Activated gamma-delta T cell (primary cell): ENCODE data around the gene CCR7.

Experiments used
- DNase-seq: peaks from one replicate; lab custom pipeline; 2025; lab: John Stamatoyannopoulos, UW

CCR7 gene

DNA sequence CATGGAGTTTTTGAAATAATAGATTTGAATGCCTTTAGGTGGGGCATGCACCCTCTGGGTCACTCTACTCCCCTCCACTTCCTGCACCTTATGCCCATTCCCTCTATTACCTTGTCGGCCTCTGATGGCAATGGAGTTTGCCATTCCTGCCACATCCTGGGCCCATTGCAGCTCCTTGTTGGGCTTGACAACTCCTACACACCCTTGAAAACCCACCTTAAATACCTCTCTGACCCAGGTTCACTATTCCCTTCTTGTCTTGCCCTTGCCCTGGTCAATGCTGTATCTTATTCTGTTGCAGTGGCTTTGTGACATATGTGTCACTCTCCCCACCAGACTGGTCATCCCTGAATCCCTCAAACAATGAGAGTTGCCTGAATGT, 2.4 kb downstream of the CCR7 start:
- no peak for DNase-seq

DNA sequence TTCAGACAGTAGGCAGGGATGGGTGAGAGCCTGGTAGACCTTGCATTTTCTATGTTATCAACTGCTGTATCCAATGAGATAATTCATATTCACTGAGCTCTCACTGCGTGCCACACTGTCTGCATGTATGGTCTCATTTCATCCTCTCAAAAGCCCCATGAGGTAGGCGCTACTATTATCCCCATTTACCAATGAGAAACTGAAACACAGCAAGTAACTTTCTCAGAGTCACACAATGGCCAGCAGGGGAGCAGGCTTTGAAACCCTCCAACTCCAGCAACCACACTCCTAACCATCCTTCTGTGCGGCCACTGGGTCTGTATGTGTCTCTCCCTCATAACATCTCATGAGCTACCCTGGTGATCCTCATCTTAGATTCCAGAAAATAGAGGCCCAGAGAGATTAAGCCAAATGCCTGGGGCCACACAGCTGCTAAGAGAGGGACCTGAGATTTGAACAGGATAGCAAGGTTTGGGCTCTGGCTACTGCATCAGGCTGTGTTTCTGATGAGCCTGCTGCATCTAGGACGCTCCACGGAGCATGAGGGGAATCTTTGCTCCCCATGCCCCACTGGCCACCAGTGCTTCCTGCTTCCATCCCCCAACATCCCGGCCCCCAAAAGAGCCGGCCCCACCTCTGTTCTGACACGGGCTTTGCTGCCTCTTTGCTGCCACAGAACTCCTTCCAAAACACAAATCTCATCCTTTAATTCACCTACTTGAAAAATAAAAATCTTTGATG, 3.2 kb downstream of the CCR7 start:
- DNase-seq = no peak

DNA sequence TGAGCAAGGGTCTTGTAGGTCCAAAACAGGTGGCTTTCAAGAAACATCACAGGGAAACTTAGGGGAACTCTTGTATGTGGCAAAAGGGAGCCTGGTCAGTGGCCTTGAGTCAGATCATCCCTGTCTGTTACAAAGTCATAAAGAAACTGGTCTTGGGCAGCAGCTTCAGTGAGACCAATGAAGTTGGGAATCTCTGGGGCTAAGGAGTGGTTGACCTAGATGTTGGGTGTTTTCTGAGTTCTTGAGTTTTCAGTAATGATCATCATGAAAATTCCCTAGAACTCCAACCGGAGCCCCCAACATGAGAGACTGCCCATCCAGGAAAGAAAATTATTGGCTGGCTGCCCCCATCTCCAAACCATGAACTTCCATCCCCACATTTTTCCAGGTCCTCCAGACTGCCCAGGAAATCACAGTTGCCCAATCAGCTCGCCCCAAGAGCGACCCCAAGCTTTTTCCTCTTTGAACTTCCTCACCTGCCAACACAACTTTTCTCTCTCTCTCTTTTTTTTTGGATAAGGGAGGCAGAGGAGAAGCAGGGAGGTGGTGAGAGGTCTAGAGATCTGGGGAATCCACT, 3.9 kb downstream of the CCR7 start:
- DNase-seq = no peak

DNA sequence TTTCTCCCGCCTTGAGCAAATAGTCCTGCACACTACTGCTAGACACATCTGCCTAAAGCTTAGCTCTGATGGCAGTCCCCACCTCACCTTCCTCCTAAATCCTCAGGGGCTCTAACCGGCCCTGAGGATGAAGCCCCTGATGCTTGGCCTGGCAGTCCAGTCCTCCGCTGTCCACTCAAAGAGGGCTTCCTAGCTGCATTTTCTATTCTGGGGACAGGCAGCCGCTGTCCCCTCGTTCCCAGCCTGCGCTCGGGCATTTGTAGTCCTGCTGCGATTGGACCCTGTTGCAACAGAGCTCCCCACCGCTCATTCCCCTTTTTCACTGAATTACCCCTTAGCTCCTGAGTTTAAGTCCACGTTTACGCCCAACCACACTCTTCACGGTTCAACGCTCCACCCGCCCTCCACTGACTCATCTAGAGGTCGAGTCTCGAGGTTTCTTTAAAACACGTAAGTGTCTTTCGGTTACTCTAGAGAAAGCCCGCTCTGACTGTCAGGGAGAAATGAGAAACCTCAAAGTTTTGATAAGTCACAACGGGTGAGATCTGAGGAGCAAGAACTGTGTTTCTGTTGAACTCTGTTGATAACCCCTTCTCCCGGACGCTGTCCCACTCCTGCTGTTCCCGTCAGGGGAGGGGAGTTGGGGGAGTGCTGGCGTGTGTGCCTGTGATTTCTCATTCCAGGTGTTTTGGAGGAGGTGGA, 4.5 kb downstream of the CCR7 start:
- DNase-seq = no peak

- peak; percentile 46 for DNase-seq
Observed at GRCh38 chr17:40559954-40560591, 5.2 kb downstream of the CCR7 start.

- DNase-seq = no peak
Observed at GRCh38 chr17:40559564-40559916, 5.7 kb downstream of the CCR7 start.

- DNase-seq = no peak
Observed at GRCh38 chr17:40558890-40559563, 6.2 kb downstream of the CCR7 start.

DNA sequence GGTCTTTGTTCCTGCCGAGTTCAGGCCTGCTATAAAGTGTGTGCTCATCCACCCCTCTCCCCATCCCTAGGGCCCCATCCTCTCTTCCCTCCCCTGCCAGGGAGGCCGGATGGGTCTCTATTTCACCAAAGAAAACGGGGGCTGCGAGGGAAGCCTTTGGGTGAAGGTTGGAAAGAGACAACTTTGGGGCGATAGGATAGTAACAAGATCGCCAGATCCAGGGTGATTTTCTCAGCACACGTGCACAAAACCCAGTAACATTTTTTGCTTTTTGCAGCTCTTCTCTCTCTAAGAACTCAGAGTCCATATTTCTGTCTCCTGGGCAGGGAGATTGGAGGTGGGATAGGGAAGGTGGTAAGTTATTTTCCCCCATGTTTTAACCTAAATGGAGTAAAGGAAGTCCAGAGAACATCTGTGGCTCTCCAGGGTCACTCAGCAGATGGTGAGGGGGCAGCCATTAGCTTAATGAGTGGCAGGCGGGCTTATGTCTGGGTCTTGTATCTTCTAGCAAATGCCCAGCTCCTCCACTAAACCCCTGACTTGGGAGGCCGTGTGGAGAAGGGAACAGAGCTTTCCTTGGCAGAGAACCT, 6.9 kb downstream of the CCR7 start:
- no peak for DNase-seq

GRCh38 chr17:40557531-40558299, 7.6 kb downstream of the CCR7 start:
- DNase-seq = no peak

- DNase-seq = no peak
Observed at GRCh38 chr17:40556884-40557414, 8.3 kb downstream of the CCR7 start.

GRCh38 chr17:40556198-40556661, 9.0 kb downstream of the CCR7 start:
- DNase-seq = no peak

- DNase-seq = no peak
Observed at GRCh38 chr17:40555296-40556190, 9.7 kb downstream of the CCR7 start.

- DNase-seq = no peak
Observed at GRCh38 chr17:40554646-40555295, 10.5 kb downstream of the CCR7 start.

GRCh38 chr17:40553694-40554534, 11.4 kb downstream of the CCR7 start:
- no peak for DNase-seq

- no peak for DNase-seq
Observed at GRCh38 chr17:40552806-40553693, 12.2 kb downstream of the CCR7 start.

DNA sequence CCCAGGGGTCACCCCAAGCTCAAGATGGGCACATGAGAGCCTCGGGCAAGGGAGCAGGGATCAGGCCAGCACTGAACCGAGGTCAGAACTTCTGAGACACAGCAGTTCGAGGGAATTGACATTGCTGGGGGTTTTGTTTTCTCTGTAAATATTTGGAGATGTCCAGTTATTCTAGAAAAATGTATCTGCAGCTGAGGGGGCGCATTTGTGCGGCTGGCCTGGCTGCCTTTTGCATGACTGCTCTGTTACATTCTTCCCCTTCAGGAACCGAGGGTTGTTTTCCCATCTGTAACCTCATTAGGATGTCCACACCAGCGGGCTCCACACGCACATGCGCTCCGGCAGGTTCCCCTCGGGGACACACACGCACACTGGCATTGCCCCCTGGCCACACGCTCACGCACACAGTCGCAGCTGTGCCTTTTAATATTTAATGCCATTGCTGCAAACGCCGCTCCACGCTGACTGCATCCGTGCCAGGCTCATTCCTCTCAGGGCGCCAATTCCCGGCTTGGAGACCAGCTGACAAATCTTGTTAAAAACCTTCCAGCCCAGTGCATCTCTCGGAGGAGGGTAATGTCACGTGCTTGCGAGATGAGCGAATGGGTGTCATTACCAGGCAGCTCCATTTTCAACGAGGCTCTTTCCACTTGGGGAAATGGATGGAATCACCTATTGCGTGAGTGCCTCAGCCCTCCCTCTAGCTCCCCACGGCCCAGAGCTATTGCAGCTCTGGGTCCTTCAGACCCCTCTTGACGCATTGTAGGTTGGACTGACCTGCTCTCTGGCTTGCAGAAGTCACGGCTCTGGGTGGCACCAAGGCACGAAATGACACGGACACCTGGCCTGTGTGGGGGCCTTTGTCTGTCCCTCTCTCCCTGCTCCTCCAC, 13.1 kb downstream of the CCR7 start:
- DNase-seq = no peak
